Stimulated activated CD4-positive, alpha-beta T cell treated with anti-CD3 and anti-CD28 coated beads, TNF-alpha, amount 100 ng/mL, for 4 hours (primary cell): ENCODE measurements around the gene VSTM1.
"Not testable (repeated sequence)": the region's sequence is repeated elsewhere in the genome, so short reads cannot be mapped to it uniquely, and the experiment has no call there.

Source experiments
- DNase-seq, 3 experiments: peaks; one replicate each; pipeline ENCODE4 v3.0.0-alpha.2; 2020; ENCODE audit warnings: low read depth in 3 of 3

VSTM1 gene

GRCh38 chr19:54073829-54074228 lies 10.1 kb upstream of the VSTM1 start:
- no peak for DNase-seq

- DNase-seq, result no peak
These were observed 5.8 kb upstream of the VSTM1 start for GRCh38 chr19:54069470-54069869.

- DNase-seq, result no peak
These were observed 1.1 kb downstream of the VSTM1 start for GRCh38 chr19:54062643-54063042.

GRCh38 chr19:54047616-54048015 lies 16.1 kb downstream of the VSTM1 start:
- DNase-seq, result no peak

GRCh38 chr19:54045771-54046170 lies 17.9 kb downstream of the VSTM1 start:
- no peak for DNase-seq

- DNase-seq, result no peak
These were observed 20.7 kb downstream of the VSTM1 start for GRCh38 chr19:54042989-54043388.

GRCh38 chr19:54041969-54042606 lies 21.6 kb downstream of the VSTM1 start:
- DNase-seq, result no peak

GRCh38 chr19:54040003-54040402 lies 23.7 kb downstream of the VSTM1 start:
- no peak for DNase-seq

- not testable (repeated sequence) for DNase-seq
These were observed 27.2 kb downstream of the VSTM1 start for GRCh38 chr19:54036542-54036941.

GRCh38 chr19:54035215-54036178 lies 28.2 kb downstream of the VSTM1 start:
- DNase-seq, result no peak

GRCh38 chr19:54030895-54031586 lies 32.7 kb downstream of the VSTM1 start:
- no peak for DNase-seq

GRCh38 chr19:54029930-54030490 lies 33.7 kb downstream of the VSTM1 start:
- peak; percentile 11 to 31 (median 28) for DNase-seq

GRCh38 chr19:54029301-54029700 lies 34.4 kb downstream of the VSTM1 start:
- no peak for DNase-seq

- DNase-seq, result no peak
These were observed 37.0 kb downstream of the VSTM1 start for GRCh38 chr19:54026656-54027055.

- no peak for DNase-seq
These were observed 39.0 kb downstream of the VSTM1 start for GRCh38 chr19:54024660-54025059.

GRCh38 chr19:54023191-54023590 lies 40.5 kb downstream of the VSTM1 start:
- DNase-seq, result no peak

- no peak for DNase-seq
These were observed 41.8 kb downstream of the VSTM1 start for GRCh38 chr19:54021932-54022331.

- DNase-seq, result no peak
These were observed 42.3 kb downstream of the VSTM1 start for GRCh38 chr19:54021363-54021762.

- no peak for DNase-seq
These were observed 46.4 kb downstream of the VSTM1 start for GRCh38 chr19:54017261-54017660.

GRCh38 chr19:54014920-54015560 lies 48.7 kb downstream of the VSTM1 start:
- DNase-seq, result no peak

- DNase-seq, result no peak
These were observed 49.8 kb downstream of the VSTM1 start for GRCh38 chr19:54013866-54014265.
